ENCODE data around the gene WWOX.

DNA sequence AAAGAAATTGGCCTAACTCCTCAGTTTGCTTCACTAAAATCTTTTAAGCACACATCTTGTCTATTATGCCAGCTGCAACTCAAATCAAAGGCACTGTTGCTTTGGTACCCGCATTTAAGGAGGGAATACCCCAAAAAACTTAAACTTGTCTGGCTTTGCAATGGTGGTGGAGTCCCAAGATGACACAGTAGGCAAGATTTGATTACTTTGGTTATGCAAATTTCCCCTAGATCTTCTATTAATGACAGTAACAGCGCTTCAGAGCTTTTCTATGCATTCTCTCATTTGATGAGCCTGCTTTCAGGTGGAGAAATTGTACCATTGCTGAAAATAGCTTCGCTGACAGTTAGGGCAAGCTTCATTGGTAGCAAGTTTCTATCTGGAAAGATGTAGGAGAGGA, 27.2 kb downstream of the WWOX start:
- TF ChIP-seq, protein P1, sequence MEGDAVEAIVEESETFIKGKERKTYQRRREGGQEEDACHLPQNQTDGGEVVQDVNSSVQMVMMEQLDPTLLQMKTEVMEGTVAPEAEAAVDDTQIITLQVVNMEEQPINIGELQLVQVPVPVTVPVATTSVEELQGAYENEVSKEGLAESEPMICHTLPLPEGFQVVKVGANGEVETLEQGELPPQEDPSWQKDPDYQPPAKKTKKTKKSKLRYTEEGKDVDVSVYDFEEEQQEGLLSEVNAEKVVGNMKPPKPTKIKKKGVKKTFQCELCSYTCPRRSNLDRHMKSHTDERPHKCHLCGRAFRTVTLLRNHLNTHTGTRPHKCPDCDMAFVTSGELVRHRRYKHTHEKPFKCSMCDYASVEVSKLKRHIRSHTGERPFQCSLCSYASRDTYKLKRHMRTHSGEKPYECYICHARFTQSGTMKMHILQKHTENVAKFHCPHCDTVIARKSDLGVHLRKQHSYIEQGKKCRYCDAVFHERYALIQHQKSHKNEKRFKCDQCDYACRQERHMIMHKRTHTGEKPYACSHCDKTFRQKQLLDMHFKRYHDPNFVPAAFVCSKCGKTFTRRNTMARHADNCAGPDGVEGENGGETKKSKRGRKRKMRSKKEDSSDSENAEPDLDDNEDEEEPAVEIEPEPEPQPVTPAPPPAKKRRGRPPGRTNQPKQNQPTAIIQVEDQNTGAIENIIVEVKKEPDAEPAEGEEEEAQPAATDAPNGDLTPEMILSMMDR (IDR thresholded peaks at IDR 0.05 in 8 of 11, conservative IDR thresholded peaks at IDR 0.05 in 3 of 11): no peak
- no peak for TF ChIP-seq POLR2AphosphoS5 (IDR thresholded peaks at IDR 0.05)
- no peak for TF ChIP-seq POLR2A (IDR thresholded peaks at IDR 0.05)
